ENCODE measurements around the gene SEC23IP.
"Not testable (repeated sequence)": the region's sequence is repeated elsewhere in the genome, so short reads cannot be mapped to it uniquely, and the experiment has no call there.

Gene SEC23IP

GRCh38 chr10:119892188-119893065 is at the start of gene SEC23IP:
TSS of gene SEC23IP (plus strand) at chr10:119892730. CDS start at chr10:119892783, 53 bp downstream.
- DNase-seq (ENCODE audit: low read depth in 2 of 2), result peak; percentile 84 to 87

GRCh38 chr10:119845656-119846055 is 46.9 kb upstream of the SEC23IP start:
- no peak for DNase-seq (ENCODE audit: low read depth in 2 of 2)

GRCh38 chr10:119849031-119849789 is 43.3 kb upstream of the SEC23IP start:
- no peak for DNase-seq (ENCODE audit: low read depth in 2 of 2)

- DNase-seq (ENCODE audit: low read depth in 2 of 2), result no peak
Measured at GRCh38 chr10:119849944-119850343, 42.6 kb upstream of the SEC23IP start.

GRCh38 chr10:119852277-119852676 is 40.3 kb upstream of the SEC23IP start:
- DNase-seq (ENCODE audit: low read depth in 2 of 2), result no peak

GRCh38 chr10:119852822-119853221 is 39.7 kb upstream of the SEC23IP start:
- DNase-seq (ENCODE audit: low read depth in 2 of 2), result no peak

- DNase-seq (ENCODE audit: low read depth in 2 of 2), result no peak
Measured at GRCh38 chr10:119853574-119853973, 39.0 kb upstream of the SEC23IP start.

- DNase-seq (ENCODE audit: low read depth in 2 of 2), result no peak
Measured at GRCh38 chr10:119858063-119858462, 34.5 kb upstream of the SEC23IP start.

GRCh38 chr10:119859420-119860258 is 32.9 kb upstream of the SEC23IP start:
- DNase-seq (ENCODE audit: low read depth in 2 of 2), result no peak

- DNase-seq (ENCODE audit: low read depth in 2 of 2), result no peak
Measured at GRCh38 chr10:119860866-119861607, 31.5 kb upstream of the SEC23IP start.

- DNase-seq (ENCODE audit: low read depth in 2 of 2), result no peak
Measured at GRCh38 chr10:119862524-119862923, 30.0 kb upstream of the SEC23IP start.

GRCh38 chr10:119863951-119864565 is 28.5 kb upstream of the SEC23IP start:
- DNase-seq (ENCODE audit: low read depth in 2 of 2), result no peak

- DNase-seq (ENCODE audit: low read depth in 2 of 2), result no peak
Measured at GRCh38 chr10:119865699-119866240, 26.8 kb upstream of the SEC23IP start.

GRCh38 chr10:119867317-119867716 is 25.2 kb upstream of the SEC23IP start:
- DNase-seq (ENCODE audit: low read depth in 2 of 2), result no peak

- not testable (repeated sequence) for DNase-seq (ENCODE audit: low read depth in 2 of 2)
Measured at GRCh38 chr10:119869398-119869797, 23.1 kb upstream of the SEC23IP start.

GRCh38 chr10:119871881-119872609 is 20.5 kb upstream of the SEC23IP start:
- peak; percentile 16 to 34 for DNase-seq (ENCODE audit: low read depth in 2 of 2)

- no peak for DNase-seq (ENCODE audit: low read depth in 2 of 2)
Measured at GRCh38 chr10:119872610-119872859, 20.0 kb upstream of the SEC23IP start, which contains the start of gene MCMBP. TSS of gene MCMBP (minus strand) at chr10:119872843. CDS start at chr10:119872584, 259 bp downstream.

GRCh38 chr10:119872860-119873681 is 19.5 kb upstream of the SEC23IP start:
- DNase-seq (ENCODE audit: low read depth in 2 of 2), result peak; percentile 76 to 77

GRCh38 chr10:119878524-119878923 is 14.0 kb upstream of the SEC23IP start:
- DNase-seq (ENCODE audit: low read depth in 2 of 2), result no peak
